Hepatocyte (in vitro differentiated cells): ENCODE results near the gene SELENOM.

Experiments used
- EZH2 ChIP-seq: fragments of 200-600 bp; sonication (generic); IDR thresholded peaks from 2 replicates; pipeline ENCODE4 v1.6.1; 2016; ENCODE audit warnings: antibody characterized with exemption, mild to moderate bottlenecking, borderline replicate concordance
- EZH2phosphoT487 ChIP-seq: fragments of 200-600 bp; sonication (generic); IDR thresholded peaks from one replicate; pipeline ENCODE4 v1.6.1; 2018; ENCODE audit warnings: antibody characterized with exemption, mild to moderate bottlenecking, low read depth, moderate library complexity; ENCODE audit not compliant: unreplicated experiment, severe bottlenecking
- TF ChIP-seq, protein P1 (sequence below): fragments of 200-600 bp; sonication (generic); IDR thresholded peaks from 2 replicates; pipeline ENCODE4 v1.5.1; 2016; ENCODE audit warnings: antibody characterized with exemption, mild to moderate bottlenecking; ENCODE audit not compliant: poor library complexity

DNA sequence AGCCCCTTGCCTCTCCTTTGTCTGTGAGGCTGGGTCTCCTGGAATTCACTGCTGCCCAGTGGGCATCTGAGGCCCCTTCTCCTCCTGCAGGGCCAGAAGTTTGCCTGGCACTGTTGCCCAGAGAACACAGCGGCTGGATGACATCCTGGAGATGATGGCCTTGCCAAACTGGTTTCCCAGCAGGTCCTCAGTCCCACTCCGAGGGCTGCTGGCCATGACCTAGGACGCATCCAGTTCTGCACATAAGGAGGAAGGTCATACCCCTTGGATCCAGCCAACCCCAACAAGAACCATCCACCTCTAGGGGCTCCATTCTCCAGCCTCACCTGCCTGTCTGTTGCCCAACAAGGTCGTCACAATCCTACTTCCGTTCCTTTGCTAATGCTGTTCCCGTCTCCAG lies 29.7 kb downstream of the SELENOM start:
- TF ChIP-seq EZH2phosphoT487 (no peak), EZH2 (no peak)
- TF ChIP-seq, protein P1, sequence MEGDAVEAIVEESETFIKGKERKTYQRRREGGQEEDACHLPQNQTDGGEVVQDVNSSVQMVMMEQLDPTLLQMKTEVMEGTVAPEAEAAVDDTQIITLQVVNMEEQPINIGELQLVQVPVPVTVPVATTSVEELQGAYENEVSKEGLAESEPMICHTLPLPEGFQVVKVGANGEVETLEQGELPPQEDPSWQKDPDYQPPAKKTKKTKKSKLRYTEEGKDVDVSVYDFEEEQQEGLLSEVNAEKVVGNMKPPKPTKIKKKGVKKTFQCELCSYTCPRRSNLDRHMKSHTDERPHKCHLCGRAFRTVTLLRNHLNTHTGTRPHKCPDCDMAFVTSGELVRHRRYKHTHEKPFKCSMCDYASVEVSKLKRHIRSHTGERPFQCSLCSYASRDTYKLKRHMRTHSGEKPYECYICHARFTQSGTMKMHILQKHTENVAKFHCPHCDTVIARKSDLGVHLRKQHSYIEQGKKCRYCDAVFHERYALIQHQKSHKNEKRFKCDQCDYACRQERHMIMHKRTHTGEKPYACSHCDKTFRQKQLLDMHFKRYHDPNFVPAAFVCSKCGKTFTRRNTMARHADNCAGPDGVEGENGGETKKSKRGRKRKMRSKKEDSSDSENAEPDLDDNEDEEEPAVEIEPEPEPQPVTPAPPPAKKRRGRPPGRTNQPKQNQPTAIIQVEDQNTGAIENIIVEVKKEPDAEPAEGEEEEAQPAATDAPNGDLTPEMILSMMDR = no peak
